ENCODE data around the gene BRI3. TPM values are rescaled to one million over a fixed set of nuclear protein-coding genes. Genes with fewer than 3 reads are reported as not detected.

BRI3 gene
- total and polyA plus RNA-seq, 2 of the 13 experiments (the other 11 are each of a cell fraction or from before 2014, with no cell fraction given): 54.0 to 103 TPM

- FAIRE-seq (no peak), DNase-seq (ENCODE audit: low spot score) (peak; percentile 24), ATAC-seq (peak; percentile 38)
- Histone ChIP-seq H3K9ac (ENCODE audit: insufficient read depth, low read depth, low read length) (no peak overlapping the region), H4K20me1 (ENCODE audit: insufficient read depth, low read length) (peaks cover under 1% of the 10 kb centered on the region; the same call in 1 of the 2 replicates), H3K4me3 (replicated peaks in 1 of 3; ENCODE audit: insufficient read depth in 1 of 3, low read depth in 2 of 3, low read length in 3 of 3) (peak overlapping the region in 2 of 3 experiments; percentile 38 to 43; a peak in 2 of 6 replicates), H3K4me1 (ENCODE audit: insufficient read depth, low read length) (peaks cover 60% of the 10 kb centered on the region), H3K9me3 (ENCODE audit: low read length) (no peaks in the 10 kb centered on the region), H3K4me2 (ENCODE audit: low read depth, low read length) (peak overlapping the region; percentile 72), H3K27ac (ENCODE audit: extremely low read length, insufficient read depth, low read length) (no peak overlapping the region), H2AFZ (ENCODE audit: low read length) (no peak overlapping the region), H3K36me3 (replicated peaks in 1 of 2; ENCODE audit: control insufficient read depth in 1 of 2, insufficient read depth in 2 of 2, low read length in 2 of 2) (no peaks in the 10 kb centered on the region), H3K27me3 (ENCODE audit: control insufficient read depth in 1 of 2, insufficient read depth in 2 of 2, low read length in 2 of 2) (no peaks in the 10 kb centered on the region; a peak in 1 of 5 replicates), H3K79me2 (ENCODE audit: insufficient read depth, low read length) (peaks cover 15% of the 10 kb centered on the region)
- BruUV-seq (replicated peaks): no TSS peak
- in situ Hi-C loops (cut with HindIII; ENCODE audit: extremely low pct_ligation_motif_present, low pct_unique_long_range_greater_than_20kb): no loop called here
- intact Hi-C loops (cut with micrococcal nuclease; ENCODE audit: unreplicated experiment): no loop called here
- 27% methylated on average over 3 of the region's 5 CpGs for WGBS (ENCODE audit: low lambda C conversion rate)
- POLR2A ChIA-PET: no interaction called here
- no peak for TF ChIP-seq ZNF644 (CRISPR knock-in tag; IDR thresholded peaks at IDR 0.05; ENCODE audit: low read depth)
- 0 out of 2 replicates have a peak, but pooled peaks have one; percentile 34 for TF ChIP-seq ZNF687 (CRISPR knock-in tag; IDR thresholded peaks at IDR 0.05)
- TF ChIP-seq SAFB2 (CRISPR knock-in tag; IDR thresholded peaks at IDR 0.05; ENCODE audit: borderline replicate concordance, low read depth): no peak
- CTCF ChIA-PET (ENCODE audit: low intra/inter-chr PET ratio, low total read pairs): no interaction called here
Measured at GRCh38 chr7:98278408-98278807, 3.1 kb upstream of the BRI3 start.

GRCh38 chr7:98278936-98279335, 2.5 kb upstream of the BRI3 start:
- H3K27ac ChIP-seq (ENCODE audit: extremely low read length, insufficient read depth, low read length): no peak overlapping the region
- H2AFZ ChIP-seq (ENCODE audit: low read length): no peak overlapping the region
- no peak for FAIRE-seq
- H3K79me2 ChIP-seq (ENCODE audit: insufficient read depth, low read length): peaks cover 21% of the 10 kb centered on the region
- peak overlapping the region in 2 of 3 experiments; percentile 38 to 43; a peak in 2 of 6 replicates for H3K4me3 ChIP-seq (replicated peaks in 1 of 3; ENCODE audit: insufficient read depth in 1 of 3, low read depth in 2 of 3, low read length in 3 of 3)
- H3K9me3 ChIP-seq (ENCODE audit: low read length): no peaks in the 10 kb centered on the region
- intact Hi-C loops (cut with micrococcal nuclease; ENCODE audit: unreplicated experiment): no loop called here
- CTCF ChIA-PET (ENCODE audit: low intra/inter-chr PET ratio, low total read pairs): no interaction called here
- DNase-seq (ENCODE audit: low spot score): no peak
- H3K4me1 ChIP-seq (ENCODE audit: insufficient read depth, low read length): peaks cover 62% of the 10 kb centered on the region
- peak overlapping the region; percentile 72 for H3K4me2 ChIP-seq (ENCODE audit: low read depth, low read length)
- H4K20me1 ChIP-seq (ENCODE audit: insufficient read depth, low read length): peaks cover 5% of the 10 kb centered on the region; the same call in 1 of the 2 replicates
- no peak for ATAC-seq
- H3K36me3 ChIP-seq (replicated peaks in 1 of 2; ENCODE audit: control insufficient read depth in 1 of 2, insufficient read depth in 2 of 2, low read length in 2 of 2): peaks cover 0 to 1% of the 10 kb centered on the region in 2 experiments; a peak in 2 of 5 replicates
- H3K9ac ChIP-seq (ENCODE audit: insufficient read depth, low read depth, low read length): 0 out of 2 replicates have a peak overlapping the region, but pooled peaks have one; percentile 5
- no peaks in the 10 kb centered on the region; a peak in 1 of 5 replicates for H3K27me3 ChIP-seq (ENCODE audit: control insufficient read depth in 1 of 2, insufficient read depth in 2 of 2, low read length in 2 of 2)
- in situ Hi-C loops (cut with HindIII; ENCODE audit: extremely low pct_ligation_motif_present, low pct_unique_long_range_greater_than_20kb): no loop called here
- WGBS (ENCODE audit: low lambda C conversion rate): 7% methylated on average over 3 of the region's 4 CpGs
- POLR2A ChIA-PET: no interaction called here
- BruUV-seq (replicated peaks): no TSS peak
- TF ChIP-seq MAZ (IDR thresholded peaks at IDR 0.05; ENCODE audit: borderline replicate concordance, low read depth, low read length): no peak
- no peak for TF ChIP-seq MAZ (CRISPR knock-in tag; IDR thresholded peaks at IDR 0.05; ENCODE audit: low read depth)
- TF ChIP-seq, protein P1, sequence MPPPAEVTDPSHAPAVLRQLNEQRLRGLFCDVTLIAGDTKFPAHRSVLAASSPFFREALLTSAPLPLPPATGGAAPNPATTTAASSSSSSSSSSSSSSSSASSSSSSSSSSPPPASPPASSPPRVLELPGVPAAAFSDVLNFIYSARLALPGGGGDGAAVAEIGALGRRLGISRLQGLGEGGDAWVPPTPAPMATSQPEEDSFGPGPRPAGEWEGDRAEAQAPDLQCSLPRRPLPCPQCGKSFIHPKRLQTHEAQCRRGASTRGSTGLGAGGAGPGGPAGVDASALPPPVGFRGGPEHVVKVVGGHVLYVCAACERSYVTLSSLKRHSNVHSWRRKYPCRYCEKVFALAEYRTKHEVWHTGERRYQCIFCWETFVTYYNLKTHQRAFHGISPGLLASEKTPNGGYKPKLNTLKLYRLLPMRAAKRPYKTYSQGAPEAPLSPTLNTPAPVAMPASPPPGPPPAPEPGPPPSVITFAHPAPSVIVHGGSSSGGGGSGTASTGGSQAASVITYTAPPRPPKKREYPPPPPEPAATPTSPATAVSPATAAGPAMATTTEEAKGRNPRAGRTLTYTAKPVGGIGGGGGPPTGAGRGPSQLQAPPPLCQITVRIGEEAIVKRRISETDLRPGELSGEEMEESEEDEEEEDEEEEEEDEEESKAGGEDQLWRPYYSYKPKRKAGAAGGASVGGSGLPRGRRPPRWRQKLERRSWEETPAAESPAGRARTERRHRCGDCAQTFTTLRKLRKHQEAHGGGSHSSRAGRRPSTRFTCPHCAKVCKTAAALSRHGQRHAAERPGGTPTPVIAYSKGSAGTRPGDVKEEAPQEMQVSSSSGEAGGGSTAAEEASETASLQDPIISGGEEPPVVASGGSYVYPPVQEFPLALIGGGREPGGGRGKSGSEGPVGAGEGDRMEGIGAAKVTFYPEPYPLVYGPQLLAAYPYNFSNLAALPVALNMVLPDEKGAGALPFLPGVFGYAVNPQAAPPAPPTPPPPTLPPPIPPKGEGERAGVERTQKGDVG (CRISPR knock-in tag; IDR thresholded peaks at IDR 0.05; ENCODE audit: borderline replicate concordance): no peak
- TF ChIP-seq IRF9 (CRISPR knock-in tag; IDR thresholded peaks at IDR 0.05; ENCODE audit: borderline replicate concordance): no peak
- no peak for TF ChIP-seq HNRNPUL1 (IDR thresholded peaks at IDR 0.05; ENCODE audit: low read depth, low read length)
